Rectal smooth muscle tissue (tissue), 1 donor: ENCODE data around the gene SPATS1.
"Not testable (repeated sequence)": the region's sequence is repeated elsewhere in the genome, so short reads cannot be mapped to it uniquely, and the experiment has no call there.

Experiments
- H3K27ac ChIP-seq: one replicate; pipeline ENCODE4 v1.7.0; 2013; ENCODE audit warnings: low read depth, low read length, inconsistent platforms
- H3K27me3 ChIP-seq: one replicate; pipeline ENCODE4 v1.7.0; 2013; ENCODE audit warnings: low read length; ENCODE audit not compliant: control insufficient read depth, insufficient read depth
- H3K36me3 ChIP-seq: one replicate; pipeline ENCODE4 v1.7.0; 2013; ENCODE audit warnings: low read length; ENCODE audit not compliant: control insufficient read depth, insufficient read depth
- H3K4me1 ChIP-seq: one replicate; pipeline ENCODE4 v1.7.0; 2013; ENCODE audit warnings: low read length; ENCODE audit not compliant: control insufficient read depth, insufficient read depth
- H3K4me3 ChIP-seq: one replicate; pipeline ENCODE4 v1.7.0; 2013; ENCODE audit warnings: low read length
- H3K9ac ChIP-seq: one replicate; pipeline ENCODE4 v1.7.0; 2013; ENCODE audit warnings: low read length

Gene SPATS1

GRCh38 chr6:44339301-44339700 is 3.1 kb upstream of the SPATS1 start:
- H3K9ac ChIP-seq: no peak overlapping the region
- no peaks in the 10 kb centered on the region for H3K27me3 ChIP-seq
- H3K4me3 ChIP-seq: no peak overlapping the region
- H3K27ac ChIP-seq: no peak overlapping the region
- H3K36me3 ChIP-seq: no peaks in the 10 kb centered on the region
- no peaks in the 10 kb centered on the region for H3K4me1 ChIP-seq

- Histone ChIP-seq H3K4me3 (no peak overlapping the region), H3K27me3 (no peaks in the 10 kb centered on the region), H3K4me1 (no peaks in the 10 kb centered on the region), H3K27ac (no peak overlapping the region), H3K36me3 (no peaks in the 10 kb centered on the region), H3K9ac (no peak overlapping the region)
These were observed 2.5 kb upstream of the SPATS1 start for GRCh38 chr6:44339763-44340625.

- H3K4me1 ChIP-seq: no peaks in the 10 kb centered on the region
- no peak overlapping the region for H3K9ac ChIP-seq
- H3K27me3 ChIP-seq: no peaks in the 10 kb centered on the region
- no peak overlapping the region for H3K4me3 ChIP-seq
- no peaks in the 10 kb centered on the region for H3K36me3 ChIP-seq
- H3K27ac ChIP-seq: no peak overlapping the region
These were observed 1.2 kb upstream of the SPATS1 start for GRCh38 chr6:44341095-44341890.

- no peaks in the 10 kb centered on the region for H3K4me1 ChIP-seq
- H3K9ac ChIP-seq: no peak overlapping the region
- H3K27ac ChIP-seq: no peak overlapping the region
- no peaks in the 10 kb centered on the region for H3K36me3 ChIP-seq
- no peaks in the 10 kb centered on the region for H3K27me3 ChIP-seq
- no peak overlapping the region for H3K4me3 ChIP-seq
These were observed 398 bp upstream of the SPATS1 start for GRCh38 chr6:44342052-44342451.

GRCh38 chr6:44346818-44347217 is 4.4 kb downstream of the SPATS1 start:
- not testable (repeated sequence) for H3K4me1 ChIP-seq, H3K27ac ChIP-seq, H3K9ac ChIP-seq, H3K36me3 ChIP-seq, H3K27me3 ChIP-seq, H3K4me3 ChIP-seq

- H3K36me3 ChIP-seq: no peaks in the 10 kb centered on the region
- no peaks in the 10 kb centered on the region for H3K27me3 ChIP-seq
- H3K4me1 ChIP-seq: no peaks in the 10 kb centered on the region
- H3K27ac ChIP-seq: no peak overlapping the region
- no peak overlapping the region for H3K9ac ChIP-seq
- H3K4me3 ChIP-seq: no peak overlapping the region
These were observed 7.6 kb downstream of the SPATS1 start for GRCh38 chr6:44349904-44350649.

- not testable (repeated sequence) for H3K4me1 ChIP-seq, H3K27ac ChIP-seq, H3K27me3 ChIP-seq, H3K9ac ChIP-seq, H3K4me3 ChIP-seq, H3K36me3 ChIP-seq
These were observed 8.2 kb downstream of the SPATS1 start for GRCh38 chr6:44350650-44350994.

- H3K9ac ChIP-seq: no peak overlapping the region
- no peaks in the 10 kb centered on the region for H3K36me3 ChIP-seq
- no peak overlapping the region for H3K27ac ChIP-seq
- H3K4me1 ChIP-seq: no peaks in the 10 kb centered on the region
- H3K27me3 ChIP-seq: no peaks in the 10 kb centered on the region
- H3K4me3 ChIP-seq: no peak overlapping the region
These were observed 9.8 kb downstream of the SPATS1 start for GRCh38 chr6:44352259-44352658.

- Histone ChIP-seq H3K36me3 (no peaks in the 10 kb centered on the region), H3K9ac (no peak overlapping the region), H3K27me3 (no peaks in the 10 kb centered on the region), H3K27ac (no peak overlapping the region), H3K4me1 (no peaks in the 10 kb centered on the region), H3K4me3 (no peak overlapping the region)
These were observed 10.9 kb downstream of the SPATS1 start for GRCh38 chr6:44353336-44353735.

- H3K27me3 ChIP-seq: no peaks in the 10 kb centered on the region
- no peak overlapping the region for H3K4me3 ChIP-seq
- no peaks in the 10 kb centered on the region for H3K36me3 ChIP-seq
- H3K4me1 ChIP-seq: no peaks in the 10 kb centered on the region
- H3K27ac ChIP-seq: no peak overlapping the region
- H3K9ac ChIP-seq: no peak overlapping the region
These were observed 13.2 kb downstream of the SPATS1 start for GRCh38 chr6:44355640-44356039.

GRCh38 chr6:44356487-44356886 is 14.0 kb downstream of the SPATS1 start:
- Histone ChIP-seq H3K27ac (no peak overlapping the region), H3K27me3 (no peaks in the 10 kb centered on the region), H3K4me3 (no peak overlapping the region), H3K36me3 (no peaks in the 10 kb centered on the region), H3K9ac (no peak overlapping the region), H3K4me1 (no peaks in the 10 kb centered on the region)

GRCh38 chr6:44359973-44360372 is 17.5 kb downstream of the SPATS1 start:
- H3K9ac ChIP-seq: no peak overlapping the region
- no peaks in the 10 kb centered on the region for H3K4me1 ChIP-seq
- no peaks in the 10 kb centered on the region for H3K36me3 ChIP-seq
- no peak overlapping the region for H3K4me3 ChIP-seq
- H3K27me3 ChIP-seq: no peaks in the 10 kb centered on the region
- no peak overlapping the region for H3K27ac ChIP-seq
